T-helper 17 cell (primary cell): ENCODE measurements around the gene IL4I1. TPM values are rescaled to one million over a fixed set of nuclear protein-coding genes. Genes with fewer than 3 reads are reported as not detected.

Experiments
- ATAC-seq: fragments of 150-1000 bp; cut with Tn5 transposase; 2 replicates; pipeline ENCODE4 v1.10.0; 2021; ENCODE audit warnings: mild to moderate bottlenecking, moderate library complexity
- DNase-seq, 3 donors: peaks; one replicate each; pipeline versions ENCODE4 v3.0.0 to v3.0.0-alpha.2; 2020 to 2021
- H3K9me3 ChIP-seq: one replicate; pipeline ENCODE4 v1.7.0; 2013; ENCODE audit warnings: low read length, mild to moderate bottlenecking; ENCODE audit not compliant: control insufficient read depth, poor library complexity, severe bottlenecking
- H3K27ac Mint-ChIP-seq: one replicate; pipeline ENCODE4 v1.8.0; 2022; ENCODE audit warnings: mild to moderate bottlenecking, moderate library complexity, mixed read lengths
- H3K27me3 Mint-ChIP-seq: one replicate; pipeline ENCODE4 v1.8.0; 2022; ENCODE audit warnings: mixed read lengths
- H3K36me3 Mint-ChIP-seq: one replicate; pipeline ENCODE4 v1.8.0; 2022; ENCODE audit warnings: low read depth, mixed read lengths
- H3K4me1 Mint-ChIP-seq: one replicate; pipeline ENCODE4 v1.8.0; 2022; ENCODE audit warnings: mild to moderate bottlenecking, mixed read lengths
- H3K4me3 Mint-ChIP-seq: one replicate; pipeline ENCODE4 v1.8.0; 2022; ENCODE audit warnings: mild to moderate bottlenecking, moderate library complexity, mixed read lengths
- total RNA-seq, 4 donors: library from RNA in 2 of 4; stranded (reverse) in 2 of 4; gene quantifications; one replicate each; pipeline ENCODE4 v1.2.3 and lab custom pipeline; 2022 to 2026

The IL4I1 gene
- total RNA-seq, 2 donors from 2014 or later: 47.8 to 107 TPM

DNA sequence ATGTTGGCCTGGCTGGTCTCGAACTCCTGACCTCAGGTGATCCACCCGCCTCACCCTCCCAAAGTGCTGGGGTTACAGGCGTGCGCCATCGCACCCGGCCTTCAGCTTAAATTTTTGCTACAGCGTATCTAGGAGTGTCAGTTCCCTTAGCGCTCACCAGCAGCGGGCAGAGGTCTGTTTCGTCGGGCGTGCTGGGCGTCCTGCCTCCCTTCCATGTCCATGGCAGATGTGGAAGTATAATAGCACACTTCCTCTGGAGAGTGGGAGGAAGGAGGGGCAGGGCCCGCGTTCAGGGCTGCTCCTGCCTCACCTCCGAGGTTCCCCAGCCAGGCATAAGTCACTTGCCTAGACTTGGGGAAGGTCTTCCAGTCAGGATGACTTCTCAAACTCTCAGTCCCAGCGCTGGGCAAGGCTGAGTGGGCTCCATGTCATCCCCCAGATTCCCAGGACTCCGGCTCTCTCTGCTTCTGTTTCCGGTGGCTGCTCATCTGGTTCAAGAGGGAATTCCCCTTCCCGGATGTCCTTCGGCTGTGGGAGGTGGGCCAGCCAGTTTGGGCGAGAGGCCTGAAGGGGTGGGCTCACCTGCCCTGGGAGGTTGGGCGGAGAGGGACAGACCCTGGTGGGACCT is 9.5 kb downstream of the IL4I1 start:
- DNase-seq (no peak), ATAC-seq (no peak)

DNA sequence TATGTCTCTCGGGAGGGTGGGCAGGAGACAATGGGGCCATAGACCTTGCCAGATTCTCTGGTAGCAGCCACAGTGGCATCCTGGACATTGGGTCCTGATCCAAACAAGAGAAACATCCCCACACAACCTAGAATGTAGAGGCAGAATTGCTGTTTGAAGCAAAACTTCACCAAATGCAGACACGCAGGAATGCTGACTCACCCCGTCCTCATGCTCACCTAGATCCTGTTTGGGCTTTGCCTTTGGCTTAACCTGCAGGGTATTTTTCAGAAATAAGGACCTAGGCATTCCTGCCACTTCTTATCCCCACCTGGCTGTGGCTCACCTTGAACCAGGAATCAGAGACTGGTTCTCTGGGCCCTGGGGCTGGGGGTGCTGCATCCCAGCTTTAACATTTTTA is 11.9 kb downstream of the IL4I1 start:
- DNase-seq (no peak), ATAC-seq (no peak)
- H3K4me1 Mint-ChIP-seq: peaks cover 7% of the 10 kb centered on the region
- no peaks in the 10 kb centered on the region for H3K9me3 ChIP-seq
- peaks cover 2% of the 10 kb centered on the region for H3K36me3 Mint-ChIP-seq
- peak overlapping the region; percentile 12 for H3K4me3 Mint-ChIP-seq
- H3K27ac Mint-ChIP-seq: peak overlapping the region; percentile 49
- H3K27me3 Mint-ChIP-seq: no peaks in the 10 kb centered on the region

More for the DNA sequence above, 9.5 kb downstream of the IL4I1 start:
- no peaks in the 10 kb centered on the region for H3K9me3 ChIP-seq
- peak overlapping the region; percentile 25 for H3K4me3 Mint-ChIP-seq
- H3K27ac Mint-ChIP-seq: peak overlapping the region; percentile 100
- H3K4me1 Mint-ChIP-seq: peaks cover 13% of the 10 kb centered on the region
- peaks cover 2% of the 10 kb centered on the region for H3K36me3 Mint-ChIP-seq
- H3K27me3 Mint-ChIP-seq: no peaks in the 10 kb centered on the region

DNA sequence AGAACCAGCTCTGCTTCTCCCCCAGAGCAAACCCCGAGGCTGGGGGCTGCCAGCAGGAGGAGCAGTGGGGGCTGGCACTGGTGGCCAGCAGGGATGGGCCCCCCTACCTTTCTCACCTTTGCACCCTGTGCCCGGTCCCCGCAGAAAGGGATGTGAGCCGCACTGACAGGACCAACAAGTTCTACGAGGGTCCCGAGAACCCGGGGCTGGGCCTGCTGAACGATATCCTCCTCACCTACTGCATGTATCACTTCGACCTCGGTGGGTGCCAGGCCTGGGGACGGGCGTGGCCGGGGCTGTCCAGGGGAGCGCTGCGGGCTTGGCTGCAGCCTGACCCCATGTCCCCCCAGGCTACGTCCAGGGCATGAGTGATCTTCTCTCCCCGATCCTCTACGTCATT is 12.6 kb downstream of the IL4I1 start:
- H3K4me3 Mint-ChIP-seq: no peak overlapping the region
- H3K27ac Mint-ChIP-seq: peak overlapping the region; percentile 49
- ATAC-seq: no peak
- H3K27me3 Mint-ChIP-seq: no peaks in the 10 kb centered on the region
- no peak for DNase-seq
- H3K9me3 ChIP-seq: no peaks in the 10 kb centered on the region
- peaks cover 7% of the 10 kb centered on the region for H3K4me1 Mint-ChIP-seq
- peaks cover 2% of the 10 kb centered on the region for H3K36me3 Mint-ChIP-seq

DNA sequence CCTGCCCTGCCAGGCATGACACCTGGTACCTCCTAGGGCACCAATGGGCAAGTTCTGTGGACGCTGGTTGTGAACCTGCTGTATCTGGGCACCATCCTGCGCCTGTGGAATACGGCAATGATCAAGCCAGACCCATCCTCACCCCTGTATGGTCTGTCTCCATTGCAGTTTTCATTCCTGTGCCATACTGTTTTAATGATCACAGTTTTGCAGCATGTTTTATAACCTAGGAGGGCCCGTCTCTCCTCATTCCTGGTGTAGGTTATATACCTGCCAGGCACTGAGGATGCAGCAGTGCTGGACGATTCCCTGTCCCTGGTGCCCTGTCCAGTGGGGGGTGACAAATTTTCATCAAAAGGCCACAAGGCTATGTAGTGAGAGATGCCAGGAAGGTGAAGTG is 13.6 kb downstream of the IL4I1 start:
- DNase-seq (no peak), ATAC-seq (no peak)
- no peaks in the 10 kb centered on the region for H3K9me3 ChIP-seq
- Mint-ChIP-seq H3K4me3 (peak overlapping the region; percentile 65), H3K27ac (peak overlapping the region; percentile 88), H3K36me3 (peaks cover 2% of the 10 kb centered on the region), H3K4me1 (peaks cover 8% of the 10 kb centered on the region), H3K27me3 (no peaks in the 10 kb centered on the region)

DNA sequence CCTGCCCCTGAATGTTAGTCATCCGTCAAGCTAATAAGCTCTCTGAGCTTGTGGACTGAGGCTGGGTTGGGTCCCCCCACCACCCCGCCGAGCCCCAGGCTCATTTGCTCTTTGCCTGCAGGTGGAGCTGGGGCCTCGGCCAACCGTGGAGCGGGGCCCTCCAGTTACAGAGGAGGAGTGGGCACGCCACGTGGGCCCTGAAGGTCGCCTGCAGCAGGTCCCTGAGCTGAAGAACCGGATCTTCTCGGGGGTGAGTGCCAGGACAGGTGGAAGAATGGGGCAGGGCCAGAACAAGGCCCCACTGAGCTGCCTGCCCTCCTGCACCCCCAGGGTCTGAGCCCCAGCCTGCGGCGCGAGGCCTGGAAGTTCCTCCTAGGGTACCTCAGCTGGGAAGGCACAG is 14.0 kb downstream of the IL4I1 start:
- Mint-ChIP-seq H3K4me3 (no peak overlapping the region), H3K27me3 (no peaks in the 10 kb centered on the region), H3K27ac (peak overlapping the region; percentile 88), H3K4me1 (peaks cover 11% of the 10 kb centered on the region), H3K36me3 (peaks cover 5% of the 10 kb centered on the region)
- ATAC-seq: no peak
- no peaks in the 10 kb centered on the region for H3K9me3 ChIP-seq
- no peak for DNase-seq

DNA sequence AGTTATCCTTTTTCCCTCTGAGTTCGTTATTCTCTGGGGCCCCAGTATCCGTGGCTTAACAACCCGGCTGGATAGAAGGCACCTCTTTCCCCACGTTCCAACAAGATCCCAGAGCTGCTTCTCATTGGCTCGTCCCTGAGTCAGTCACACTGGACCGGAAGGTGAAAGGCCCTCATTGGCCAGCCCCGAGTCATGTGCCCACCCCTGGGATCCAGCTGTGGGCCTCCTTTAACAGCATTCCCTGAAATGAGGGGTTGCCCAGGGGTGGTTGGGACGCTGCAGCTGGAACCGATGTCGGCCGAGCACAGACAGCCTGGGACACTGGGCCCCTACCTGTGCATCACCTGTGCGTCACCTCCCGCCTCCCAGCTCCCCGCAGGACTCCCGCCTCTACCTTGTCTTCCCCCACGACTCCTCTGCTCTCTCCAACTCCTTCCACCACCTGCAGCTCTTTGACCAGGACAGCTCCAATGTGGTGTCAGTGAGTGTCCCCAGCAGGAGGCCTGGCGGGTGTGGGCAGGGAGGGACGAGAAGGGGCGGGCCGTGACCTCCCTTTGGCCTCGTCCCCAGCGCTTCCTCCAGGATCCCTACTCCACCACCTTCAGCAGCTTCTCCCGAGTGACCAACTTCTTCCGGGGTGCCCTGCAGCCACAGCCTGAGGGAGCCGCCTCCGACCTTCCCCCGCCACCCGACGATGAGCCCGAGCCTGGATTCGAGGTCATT is 14.9 kb downstream of the IL4I1 start:
- Mint-ChIP-seq H3K27me3 (no peaks in the 10 kb centered on the region), H3K27ac (peak overlapping the region; percentile 88), H3K36me3 (peaks cover 5% of the 10 kb centered on the region), H3K4me1 (peaks cover 11% of the 10 kb centered on the region), H3K4me3 (peak overlapping the region; percentile 58)
- no peak for DNase-seq
- no peak for ATAC-seq
- no peaks in the 10 kb centered on the region for H3K9me3 ChIP-seq

DNA sequence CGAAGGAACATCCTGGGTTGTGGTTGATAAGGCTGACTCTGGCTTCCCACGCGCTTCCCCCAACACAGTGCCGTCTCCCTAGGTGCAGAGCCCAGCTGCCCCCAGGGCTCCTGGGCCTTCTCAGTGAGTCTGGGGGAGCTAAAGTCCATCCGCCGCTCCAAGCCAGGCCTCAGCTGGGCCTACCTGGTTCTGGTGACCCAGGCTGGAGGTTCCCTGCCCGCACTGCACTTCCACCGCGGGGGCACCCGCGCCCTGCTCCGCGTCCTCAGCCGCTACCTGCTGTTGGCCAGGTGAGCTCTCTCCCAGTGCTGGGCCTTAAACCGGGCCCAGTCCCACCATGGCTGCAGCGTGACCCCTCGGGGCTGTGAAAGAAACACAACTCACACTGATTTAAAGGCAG is 15.5 kb downstream of the IL4I1 start:
- ATAC-seq: no peak
- Mint-ChIP-seq H3K36me3 (peaks cover 5% of the 10 kb centered on the region), H3K27me3 (no peaks in the 10 kb centered on the region), H3K4me1 (peaks cover 11% of the 10 kb centered on the region), H3K27ac (peak overlapping the region; percentile 88), H3K4me3 (peak overlapping the region; percentile 16)
- DNase-seq: no peak
- no peaks in the 10 kb centered on the region for H3K9me3 ChIP-seq

DNA sequence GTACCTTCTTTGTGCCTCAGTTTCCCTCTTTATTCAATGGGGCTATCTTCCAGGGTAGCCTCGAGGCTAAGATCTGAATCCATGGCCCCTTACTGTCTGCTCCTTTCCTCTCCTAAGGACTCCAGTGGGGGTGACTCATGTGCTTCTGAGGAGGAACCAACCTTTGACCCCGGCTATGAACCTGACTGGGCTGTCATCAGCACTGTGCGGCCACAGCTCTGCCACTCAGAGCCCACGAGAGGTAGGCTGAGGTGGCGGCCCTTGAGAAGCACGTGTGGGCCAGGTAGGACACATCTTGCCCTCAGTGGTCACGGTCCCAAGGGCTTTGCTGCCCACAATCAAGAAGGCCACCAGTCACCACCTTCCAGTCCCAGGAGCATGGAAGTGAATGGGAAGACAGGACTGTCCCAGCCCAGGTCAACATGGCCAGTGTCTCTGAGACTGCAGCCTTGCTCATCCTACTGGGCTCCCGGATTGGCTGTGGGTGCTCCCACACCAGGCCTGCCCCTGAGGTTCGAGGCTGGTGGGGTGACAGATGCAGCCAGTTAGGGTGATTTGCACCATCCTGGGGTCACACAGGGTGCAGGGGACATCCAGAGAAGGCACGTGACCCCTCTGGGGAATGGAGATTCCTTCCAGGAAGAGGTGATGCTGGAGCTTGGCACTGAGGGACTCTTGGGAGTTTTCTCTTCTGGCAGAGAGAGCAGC is 16.4 kb downstream of the IL4I1 start:
- ATAC-seq: no peak
- H3K4me3 Mint-ChIP-seq: peak overlapping the region; percentile 25
- H3K9me3 ChIP-seq: no peaks in the 10 kb centered on the region
- H3K4me1 Mint-ChIP-seq: peaks cover 18% of the 10 kb centered on the region
- no peak overlapping the region for H3K27ac Mint-ChIP-seq
- DNase-seq: no peak
- no peaks in the 10 kb centered on the region for H3K27me3 Mint-ChIP-seq
- H3K36me3 Mint-ChIP-seq: peaks cover 3% of the 10 kb centered on the region

DNA sequence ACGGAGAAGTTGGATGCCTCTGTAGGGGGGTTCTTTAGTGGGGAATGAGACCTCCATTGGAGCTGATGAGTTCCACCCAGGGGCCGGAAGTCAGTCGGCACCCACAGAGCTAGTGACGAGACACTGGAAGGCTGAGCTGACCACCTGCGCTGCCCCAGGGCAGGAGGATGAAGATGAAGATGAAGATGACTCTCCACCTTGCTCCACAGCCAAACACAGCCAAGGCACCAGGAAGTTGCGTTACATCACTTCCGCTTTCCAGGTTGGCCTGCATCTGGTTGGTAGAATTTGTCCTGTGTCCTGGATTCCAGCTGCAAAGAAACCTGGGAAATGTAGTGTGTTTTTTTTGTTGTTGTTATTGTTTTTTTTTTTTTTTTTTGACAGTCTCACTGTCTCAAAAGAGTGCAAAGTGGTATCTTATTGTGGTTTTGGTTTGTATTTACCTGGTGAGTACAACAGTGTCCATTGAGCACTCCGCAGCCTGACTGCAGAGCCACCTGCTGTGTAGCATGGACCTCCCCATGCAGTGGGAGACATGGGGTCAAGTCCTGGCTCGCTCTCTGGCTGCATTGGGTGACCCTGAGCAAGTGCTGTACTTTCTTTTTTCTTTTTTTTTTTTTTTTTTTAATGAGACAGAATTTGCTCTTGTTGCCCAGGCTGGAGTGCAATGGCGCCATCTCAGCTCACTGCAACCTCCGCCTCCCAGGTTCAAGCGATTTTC is 17.3 kb downstream of the IL4I1 start:
- Mint-ChIP-seq H3K27ac (no peak overlapping the region), H3K4me3 (peak overlapping the region; percentile 47), H3K27me3 (no peaks in the 10 kb centered on the region), H3K4me1 (peaks cover 22% of the 10 kb centered on the region), H3K36me3 (peaks cover 3% of the 10 kb centered on the region)
- DNase-seq: no peak
- H3K9me3 ChIP-seq: no peaks in the 10 kb centered on the region
- ATAC-seq: no peak

DNA sequence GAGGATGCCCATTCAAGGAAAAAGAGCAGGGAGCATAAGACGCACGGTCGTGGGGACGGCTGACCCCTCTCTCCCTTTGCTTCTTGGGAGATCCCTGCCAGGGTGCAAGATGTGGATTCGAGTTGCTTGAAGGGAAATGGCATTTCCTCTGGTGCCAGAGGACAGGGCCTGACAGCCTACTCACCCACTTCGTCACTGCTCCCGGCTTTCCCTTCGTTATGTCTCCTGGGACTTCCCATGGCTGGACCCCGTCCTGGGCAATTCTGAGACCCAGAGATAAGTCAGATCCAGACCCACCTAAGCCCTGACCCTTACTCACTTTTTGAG is 18.0 kb downstream of the IL4I1 start:
- peaks cover 3% of the 10 kb centered on the region for H3K36me3 Mint-ChIP-seq

DNA sequence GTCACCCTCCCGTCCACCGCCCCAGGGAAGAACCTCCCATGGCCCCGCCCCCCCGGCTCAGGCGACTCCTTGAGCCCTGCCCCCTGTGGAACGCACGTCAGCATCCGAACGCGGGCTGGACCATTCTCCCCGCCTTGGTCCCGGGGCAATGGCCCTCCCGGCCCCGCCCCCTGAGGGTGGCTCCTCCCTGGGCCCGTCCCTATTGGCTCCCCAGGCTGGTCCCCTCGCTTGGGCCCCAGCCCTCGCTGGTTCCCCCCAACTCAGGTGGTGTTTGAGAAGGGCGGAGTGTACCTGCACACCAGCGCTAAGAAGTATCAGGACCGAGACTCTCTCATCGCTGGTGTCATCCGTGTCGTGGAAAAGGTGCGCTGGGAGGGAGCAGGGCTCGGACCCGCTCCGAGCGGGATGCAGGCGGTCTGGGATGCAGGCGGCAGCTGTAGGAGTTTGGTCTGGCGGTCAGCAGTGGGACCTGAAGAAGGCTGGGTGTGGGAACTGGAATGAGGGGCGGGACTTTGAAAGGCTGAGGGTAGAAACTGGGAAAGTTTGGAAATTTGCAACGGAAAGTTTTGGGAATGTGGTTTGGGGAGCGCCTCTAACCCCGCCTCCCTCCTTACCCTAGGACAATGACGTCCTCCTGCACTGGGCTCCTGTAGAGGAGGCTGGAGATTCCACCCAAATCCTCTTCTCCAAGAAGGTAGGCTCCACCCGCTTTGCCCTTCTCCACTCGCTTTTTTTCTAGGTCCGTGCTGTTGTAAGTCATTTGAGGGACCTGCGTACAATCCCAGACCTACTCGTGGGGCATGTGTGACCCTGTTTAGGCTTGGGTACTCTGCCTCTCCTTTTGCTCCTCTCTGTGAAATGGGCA is 18.6 kb downstream of the IL4I1 start:
- peaks cover 3% of the 10 kb centered on the region for H3K36me3 Mint-ChIP-seq
- no peak overlapping the region for H3K27ac Mint-ChIP-seq

More for the DNA sequence above, 18.0 kb downstream of the IL4I1 start:
- no peaks in the 10 kb centered on the region for H3K9me3 ChIP-seq
- Mint-ChIP-seq H3K27ac (no peak overlapping the region), H3K4me1 (peaks cover 22% of the 10 kb centered on the region), H3K27me3 (no peaks in the 10 kb centered on the region), H3K4me3 (no peak overlapping the region)
- DNase-seq: no peak
- no peak for ATAC-seq

DNA sequence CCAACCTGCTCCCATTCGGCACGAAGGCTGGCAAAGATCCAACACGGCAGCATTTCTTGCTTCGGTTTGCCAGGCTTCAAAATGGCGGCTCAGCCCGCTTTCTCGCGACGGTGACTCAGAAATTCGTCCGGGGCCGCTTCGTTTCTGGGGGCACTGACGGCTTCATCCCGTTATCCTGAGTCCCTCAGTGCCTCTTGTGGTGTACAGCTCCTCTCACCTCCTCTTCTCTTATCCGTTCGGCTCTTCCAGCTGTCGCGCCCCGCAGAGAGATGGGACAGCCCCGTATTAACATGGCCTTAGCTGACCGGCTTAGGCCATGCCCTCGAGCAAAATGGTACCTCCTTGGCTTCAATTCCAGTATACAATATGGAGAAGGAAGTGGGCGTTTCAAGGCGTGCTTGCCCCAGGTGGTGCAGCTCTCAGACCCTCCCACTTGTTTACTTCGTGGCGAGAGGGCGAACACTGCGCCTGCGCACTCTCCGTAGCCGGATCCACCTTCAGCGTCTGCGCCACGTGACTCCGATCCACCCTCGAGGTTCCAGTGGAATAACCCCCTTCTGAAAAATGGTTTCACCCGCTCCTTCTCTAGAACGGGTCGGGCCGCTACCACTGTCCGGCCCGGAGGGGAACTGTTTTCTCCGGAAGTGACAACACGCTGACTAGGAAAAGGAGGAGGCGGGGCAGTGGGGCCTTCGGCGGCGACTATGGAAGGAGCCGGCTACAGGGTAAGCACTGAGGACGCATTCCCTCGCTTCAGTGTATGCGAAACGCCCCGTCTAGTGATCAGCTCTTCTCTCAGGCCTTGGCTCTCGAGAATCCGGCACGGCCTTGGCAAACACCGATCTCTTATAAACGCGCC is 19.4 kb downstream of the IL4I1 start, which contains the start of the genes AKT1S1 and TBC1D17:
Gene AKT1S1, minus strand, starts transcription at position 336 of the 859 bp plus-strand sequence. CDS start 4,060 bp downstream, outside the sequence.
Gene TBC1D17, plus strand, starts transcription at position 683 of the 859 bp plus-strand sequence. Its CDS starts 22 bp downstream, at position 705.
- H3K27me3 Mint-ChIP-seq: no peaks in the 10 kb centered on the region
- H3K4me1 Mint-ChIP-seq: peaks cover 24% of the 10 kb centered on the region
- ATAC-seq: peak; percentile 69
- peaks cover 3% of the 10 kb centered on the region for H3K36me3 Mint-ChIP-seq
- DNase-seq: peak; percentile 92 to 97 (median 93)
- H3K9me3 ChIP-seq: no peaks in the 10 kb centered on the region
- H3K4me3 Mint-ChIP-seq: no peak within 1 kb of the TSS
- H3K27ac Mint-ChIP-seq: no peak within 1 kb of the TSS

More for the DNA sequence above, 18.6 kb downstream of the IL4I1 start:
- peaks cover 24% of the 10 kb centered on the region for H3K4me1 Mint-ChIP-seq
- no peak overlapping the region for H3K4me3 Mint-ChIP-seq
- ATAC-seq (peak; percentile 68), DNase-seq (peak; percentile 98 to 99 (median 98))
- no peaks in the 10 kb centered on the region for H3K27me3 Mint-ChIP-seq
- no peaks in the 10 kb centered on the region for H3K9me3 ChIP-seq
